IMR-90 (cell line): Measurements from ENCODE around the gene ZNF48. TPM values are rescaled to one million over a fixed set of nuclear protein-coding genes. Genes with fewer than 3 reads are reported as not detected.
A peak's percentile ranks its signal among the peaks of the same experiment; 100 is the strongest.

ENCODE experiments used
- ATAC-seq: fragments of 200-7000 bp; cut with Tn5 transposase; 2 replicates; pipeline ENCODE4 v1.9.1; 2020; ENCODE audit warnings: low read depth, mild to moderate bottlenecking, moderate library complexity
- BruUV-seq: library from RNA; stranded (reverse); fragments of 400-500 nt; replicated peaks from 2 replicates; lab custom pipeline; 2021; lab: Mats Ljungman, UMichigan
- CTCF ChIA-PET: fragments of 300-600 bp; formaldehyde crosslinking; extraction: SDS; loops from one replicate; lab custom pipeline; 2021; ENCODE audit warnings: antibody characterized with exemption; lab: Yijun Ruan, JAX
- POLR2A ChIA-PET: fragments of 300-600 bp; sonication (Branson Sonifier 250); formaldehyde crosslinking; loops from one replicate; lab custom pipeline; 2022; ENCODE audit warnings: antibody characterized with exemption; ENCODE audit not compliant: unreplicated experiment; lab: Charles Lee
- DNase-seq: peaks from one replicate; pipeline ENCODE4 v3.0.0; 2013
- H2AFZ ChIP-seq: replicated peaks from 2 replicates; pipeline ENCODE3; 2013; ENCODE audit warnings: low read length, mild to moderate bottlenecking; ENCODE audit not compliant: poor library complexity
- H2AK5ac ChIP-seq: 2 replicates; pipeline ENCODE4 v1.6.1; 2013; ENCODE audit warnings: low read depth, low read length, inconsistent platforms
- H2AK9ac ChIP-seq: replicated peaks from 2 replicates; pipeline ENCODE3; 2013; ENCODE audit warnings: mild to moderate bottlenecking, low read depth, low read length, moderate library complexity; ENCODE audit not compliant: poor library complexity
- H2BK120ac ChIP-seq: 2 replicates; pipeline ENCODE4 v1.6.1; 2013; ENCODE audit warnings: low read depth, low read length, inconsistent platforms
- H2BK15ac ChIP-seq: 3 replicates; pipeline ENCODE4 v1.6.1; 2013; ENCODE audit warnings: low read depth, low read length, inconsistent platforms
- H2BK20ac ChIP-seq: 2 replicates; pipeline ENCODE4 v1.6.1; 2013; ENCODE audit warnings: low read depth, mild to moderate bottlenecking, inconsistent platforms, low read length, moderate library complexity
- H2BK5ac ChIP-seq: 2 replicates; pipeline ENCODE4 v1.6.1; 2013; ENCODE audit warnings: mild to moderate bottlenecking, low read depth, low read length, inconsistent platforms; ENCODE audit not compliant: poor library complexity, severe bottlenecking
- H3K14ac ChIP-seq: replicated peaks from 2 replicates; pipeline ENCODE4 v1.6.1; 2013; ENCODE audit warnings: low read depth, low read length, inconsistent platforms
- H3K18ac ChIP-seq: 2 replicates; pipeline ENCODE4 v1.6.1; 2013; ENCODE audit warnings: low read depth, low read length, control low read depth
- H3K23ac ChIP-seq: 2 replicates; pipeline ENCODE4 v1.6.1; 2013; ENCODE audit warnings: low read depth, low read length, inconsistent platforms
- H3K27ac ChIP-seq: 2 replicates; pipeline ENCODE4 v1.5.1; 2013; ENCODE audit warnings: mild to moderate bottlenecking, control low read depth, low read length; ENCODE audit not compliant: insufficient read depth
- H3K27me3 ChIP-seq: 2 replicates; pipeline ENCODE4 v1.6.1; 2013; ENCODE audit warnings: low read length; ENCODE audit not compliant: control insufficient read depth, insufficient read depth
- H3K36me3 ChIP-seq: 2 replicates; pipeline ENCODE4 v1.6.1; 2013; ENCODE audit warnings: low read length, mixed read lengths; ENCODE audit not compliant: control insufficient read depth, insufficient read depth
- H3K4ac ChIP-seq: 2 replicates; pipeline ENCODE4 v1.6.1; 2013; ENCODE audit warnings: low read depth, low read length, inconsistent platforms
- H3K4me1 ChIP-seq: 2 replicates; pipeline ENCODE4 v1.6.1; 2013; ENCODE audit warnings: low read length, mixed read lengths; ENCODE audit not compliant: control insufficient read depth, insufficient read depth
- H3K4me2 ChIP-seq: 2 replicates; pipeline ENCODE4 v1.6.1; 2013; ENCODE audit warnings: low read depth, mild to moderate bottlenecking, control low read depth, low read length, moderate library complexity
- H3K4me3 ChIP-seq: 2 replicates; pipeline ENCODE4 v1.5.1; 2013; ENCODE audit warnings: low read depth, mild to moderate bottlenecking, control low read depth, low read length, moderate library complexity; ENCODE audit not compliant: insufficient read depth
- H3K56ac ChIP-seq: 2 replicates; pipeline ENCODE4 v1.6.1; 2013; ENCODE audit warnings: low read length, inconsistent platforms; ENCODE audit not compliant: insufficient read depth; ENCODE audit errors: extremely low read depth
- H3K79me1 ChIP-seq, 2 experiments: 2 replicates each; pipeline ENCODE4 v1.6.1; 2013; ENCODE audit warnings: low read length in 2 of 2, inconsistent platforms in 1 of 2, low read depth in 1 of 2
- H3K9ac ChIP-seq: 2 replicates; pipeline ENCODE4 v1.6.1; 2013; ENCODE audit warnings: low read depth, low read length, control low read depth
- H3K9me1 ChIP-seq: 2 replicates; pipeline ENCODE4 v1.6.1; 2013; ENCODE audit warnings: low read length, inconsistent platforms; ENCODE audit not compliant: insufficient read depth
- H3K9me3 ChIP-seq: 2 replicates; pipeline ENCODE4 v1.6.1; 2013; ENCODE audit warnings: low read length; ENCODE audit not compliant: control insufficient read depth, insufficient read depth
- H4K20me1 ChIP-seq: 2 replicates; pipeline ENCODE4 v1.6.1; 2013; ENCODE audit warnings: low read length, inconsistent platforms; ENCODE audit not compliant: insufficient read depth
- H4K5ac ChIP-seq: 2 replicates; pipeline ENCODE4 v1.6.1; 2013; ENCODE audit warnings: mild to moderate bottlenecking, low read depth, low read length, control low read depth
- H4K8ac ChIP-seq, 2 experiments: 2 replicates each; pipeline ENCODE4 v1.6.1; 2013; ENCODE audit warnings: low read depth in 2 of 2, low read length in 2 of 2, control low read depth in 1 of 2, inconsistent platforms in 1 of 2
- H4K91ac ChIP-seq: 2 replicates; pipeline ENCODE4 v1.6.1; 2013; ENCODE audit warnings: low read depth, low read length, inconsistent platforms; ENCODE audit not compliant: insufficient read depth
- BHLHE40 ChIP-seq: fragments of 150-350 bp; IDR thresholded peaks from 2 replicates; pipeline ENCODE4 v1.6.1; 2016; ENCODE audit warnings: mild to moderate bottlenecking, low read depth, low read length
- CEBPB ChIP-seq: IDR thresholded peaks from 2 replicates; pipeline ENCODE4 v1.6.1; 2012; ENCODE audit warnings: low read depth, low read length, improper control_type of control experiment
- CHD1 ChIP-seq: IDR thresholded peaks from 2 replicates; pipeline ENCODE4 v1.6.1; 2012; ENCODE audit warnings: low read depth, low read length, improper control_type of control experiment
- CTCF ChIP-seq: conservative IDR thresholded peaks from 2 replicates; pipeline ENCODE4 v1.5.1; 2012; ENCODE audit warnings: mild to moderate bottlenecking, low read depth, low read length, improper control_type of control experiment
- FOS ChIP-seq: fragments of 150-350 bp; IDR thresholded peaks from 2 replicates; pipeline ENCODE4 v1.6.1; 2016; ENCODE audit warnings: low read depth, low read length
- MAFK ChIP-seq: IDR thresholded peaks from 2 replicates; pipeline ENCODE4 v1.6.1; 2012; ENCODE audit warnings: low read depth, low read length, improper control_type of control experiment
- MAZ ChIP-seq: IDR thresholded peaks from 2 replicates; pipeline ENCODE4 v1.6.1; 2012; ENCODE audit warnings: low read depth, mild to moderate bottlenecking, low read length, improper control_type of control experiment, moderate library complexity, borderline replicate concordance
- MXI1 ChIP-seq: IDR thresholded peaks from 2 replicates; pipeline ENCODE4 v1.6.1; 2012; ENCODE audit warnings: low read depth, mild to moderate bottlenecking, low read length, moderate library complexity, borderline replicate concordance
- NFE2L2 ChIP-seq: fragments of 150-350 bp; IDR thresholded peaks from 2 replicates; pipeline ENCODE4 v1.6.1; 2016; ENCODE audit warnings: low read depth, mild to moderate bottlenecking, low read length
- POLR2A ChIP-seq: IDR thresholded peaks from 2 replicates; pipeline ENCODE4 v1.6.1; 2012; ENCODE audit warnings: mild to moderate bottlenecking, low read depth, low read length
- RAD21 ChIP-seq: IDR thresholded peaks from 2 replicates; pipeline ENCODE4 v1.6.1; 2012; ENCODE audit warnings: low read length, improper control_type of control experiment
- RCOR1 ChIP-seq: IDR thresholded peaks from 2 replicates; pipeline ENCODE4 v1.6.1; 2012; ENCODE audit warnings: mild to moderate bottlenecking, low read length, improper control_type of control experiment; ENCODE audit not compliant: insufficient replicate concordance
- RFX5 ChIP-seq: IDR thresholded peaks from 2 replicates; pipeline ENCODE4 v1.8.0; 2012; ENCODE audit warnings: low read depth, mild to moderate bottlenecking, low read length, moderate library complexity
- SMC3 ChIP-seq: fragments of 150-350 bp; IDR thresholded peaks from 2 replicates; pipeline ENCODE4 v1.6.1; 2016; ENCODE audit warnings: low read depth, mild to moderate bottlenecking, antibody characterized with exemption, low read length, moderate library complexity
- USF2 ChIP-seq: fragments of 150-350 bp; IDR thresholded peaks from 2 replicates; pipeline ENCODE4 v1.6.1; 2017; ENCODE audit warnings: mild to moderate bottlenecking, antibody characterized with exemption, low read length, low read depth
- WGBS, 2 experiments: methylation state at CpG; one replicate each; pipeline versions ENCODE4 v1.1.5 to v1.1.7; 2013; ENCODE audit warnings: missing lambda C conversion rate in 2 of 2; ENCODE audit not compliant: insufficient read length in 1 of 2; ENCODE audit errors: extremely low coverage in 2 of 2; 5-methylcytosine and 5-hydroxymethylcytosine counted together
- dilution Hi-C: fragments of 300-500 bp; cut with HindIII; formaldehyde crosslinking; loops from one replicate; pipeline ENCODE4 v1.14.3; 2018; ENCODE audit warnings: low sequenced_read_pairs; ENCODE audit not compliant: unreplicated experiment
- in situ Hi-C: fragments of 300-500 bp; cut with MboI; formaldehyde crosslinking; loops from 3 replicates; pipeline ENCODE4 v1.14.3; 2019; ENCODE audit warnings: low sequenced_read_pairs, inconsistent platforms, mixed read lengths
- intact Hi-C: fragments of 100-400 bp; cut with micrococcal nuclease; formaldehyde crosslinking; loops from 2 replicates; pipeline ENCODE4 v1.10.0; 2022
- polyA plus RNA-seq, 3 experiments: library from polyadenylated mRNA; depleted of rRNA; stranded (reverse); fragments of >200 nt; gene quantifications; 2 replicates each; pipeline ENCODE4 v1.2.3, GENCODE V29; 2012; ENCODE audit warnings: low replicate concordance in 1 of 3
- total RNA-seq: library from RNA; depleted of rRNA; stranded (reverse); fragments of >200 nt; gene quantifications from 2 replicates; pipeline ENCODE4 v1.2.3, GENCODE V29; 2012

The ZNF48 gene
- total and polyA plus RNA-seq, 2 of the 4 experiments (the other 2 are of a cell fraction) = 5.8 to 6.6 TPM

DNA sequence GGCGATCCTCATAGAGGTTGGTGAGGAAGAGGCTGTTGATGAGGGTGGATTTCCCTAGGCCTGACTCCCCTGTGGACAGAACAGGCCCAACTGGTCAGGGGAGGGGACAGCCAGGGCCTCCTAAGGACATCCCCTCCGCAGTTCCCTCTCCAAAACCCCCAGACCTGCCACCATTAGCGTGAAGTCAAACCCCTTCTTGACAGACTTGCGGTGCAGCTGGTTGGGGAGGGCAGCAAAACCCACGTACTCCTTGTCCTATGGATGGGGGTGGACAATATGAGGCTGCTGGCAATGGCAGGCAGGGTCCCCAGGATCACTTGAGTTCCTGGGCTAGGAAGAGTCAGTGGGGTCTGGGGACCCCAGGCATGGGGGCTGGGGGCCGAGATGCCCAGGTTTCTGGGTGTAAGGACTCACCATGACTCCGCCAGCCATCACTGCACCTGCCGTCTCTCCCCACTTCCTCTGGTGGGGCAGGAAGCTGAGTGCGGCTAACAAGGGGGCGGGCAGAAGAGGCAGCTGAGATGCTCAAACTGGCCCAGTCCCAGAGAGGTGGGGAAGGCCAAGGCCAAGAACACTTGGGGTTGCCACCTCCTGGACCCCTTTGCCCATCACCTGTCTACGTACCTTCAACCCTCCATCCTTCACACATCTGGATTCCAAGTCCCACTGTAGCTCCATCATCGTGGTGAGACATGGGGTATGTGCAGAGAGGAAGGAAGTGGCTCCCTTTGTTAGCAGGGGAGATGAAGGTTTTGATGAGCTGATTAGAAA, 12.9 kb upstream of the ZNF48 start, which contains the start of gene SEPTIN1:
SEPTIN1 (minus strand) TSS at position 451 of the 771 bp plus-strand sequence; CDS start at position 432, 19 bp downstream.
- Histone ChIP-seq H3K27me3 (no peaks in the 10 kb centered on the region), H3K18ac (no peak within 1 kb of the TSS), H3K79me1 (peaks cover 5 to 22% of the 10 kb centered on the region in 2 experiments), H2BK15ac (no peak within 1 kb of the TSS), H2AFZ (peak within 1 kb of the TSS; percentile 58), H3K23ac (no peak within 1 kb of the TSS), H3K9me3 (no peaks in the 10 kb centered on the region), H3K9ac (no peak within 1 kb of the TSS), H4K20me1 (peaks cover 10% of the 10 kb centered on the region), H2BK120ac (no peak within 1 kb of the TSS), H3K4me1 (peaks cover 5% of the 10 kb centered on the region), H3K27ac (no peak within 1 kb of the TSS), H3K4ac (no peak within 1 kb of the TSS), H2BK5ac (no peak within 1 kb of the TSS), H3K36me3 (no peaks in the 10 kb centered on the region), H2AK9ac (no peak within 1 kb of the TSS), H2AK5ac (no peak within 1 kb of the TSS), H3K4me3 (no peak within 1 kb of the TSS), H4K91ac (no peak within 1 kb of the TSS), H4K8ac (no peak within 1 kb of the TSS), H3K56ac (no peak within 1 kb of the TSS), H4K5ac (no peak within 1 kb of the TSS), H3K4me2 (no peak within 1 kb of the TSS), H3K9me1 (peaks cover 9% of the 10 kb centered on the region; the same call in 1 of the 2 replicates), H2BK20ac (no peak within 1 kb of the TSS), H3K14ac (no peak within 1 kb of the TSS)
- 100% methylated on average over 1 of the region's 12 CpGs; no CpG with 5 or more reads in 1 of the 2 experiments for WGBS, 2 experiments
- dilution Hi-C loops (no loop called here), intact Hi-C loops (no loop called here), in situ Hi-C loops (no loop called here)
- no peak for ATAC-seq
- TF ChIP-seq NFE2L2 = no peak
- TF ChIP-seq RCOR1 = no peak
- no peak for TF ChIP-seq MXI1
- TF ChIP-seq BHLHE40 = no peak
- no peak for TF ChIP-seq POLR2A
- TF ChIP-seq RAD21 = no peak
- no peak for TF ChIP-seq MAFK
- no peak for TF ChIP-seq SMC3
- no peak for TF ChIP-seq MAZ
- TF ChIP-seq CHD1 = no peak
- TF ChIP-seq CEBPB = no peak
- TF ChIP-seq FOS = no peak
- TF ChIP-seq CTCF = no peak
- no peak for TF ChIP-seq USF2
- no peak for TF ChIP-seq RFX5
- POLR2A ChIA-PET = interaction anchor here (0.8 kb wide), 1 partner anchor 12 kb away, joined by 3 read pairs; no protein-coding TSS in a partner anchor
- DNase-seq = no peak
- no TSS peak for BruUV-seq
- CTCF ChIA-PET = no interaction called here
